GM23338 (cell line): ENCODE results near the gene RUFY1. TPM values are rescaled to one million over a fixed set of nuclear protein-coding genes. Genes with fewer than 3 reads are reported as not detected.

Experiments
- ATAC-seq: fragments of 200-7000 bp; cut with Tn5 transposase; 3 replicates; pipeline ENCODE4 v1.9.1; 2020
- DNase-seq: peaks from one replicate; pipeline ENCODE4 v3.0.0-alpha.2; 2015; ENCODE audit warnings: low spot score
- H2AFZ ChIP-seq: fragments of 200-600 bp; sonication (generic); 2 replicates; pipeline ENCODE4 v1.8.0; 2016; ENCODE audit warnings: antibody characterized with exemption, mild to moderate bottlenecking, moderate library complexity
- H3F3A ChIP-seq: fragments of 200-600 bp; sonication (generic); replicated peaks from 2 replicates; pipeline ENCODE4 v1.8.0; 2017; ENCODE audit warnings: antibody characterized with exemption, mixed run types, low read depth
- H3K27ac ChIP-seq: fragments of 200-600 bp; sonication (generic); 2 replicates; pipeline ENCODE4 v1.6.1; 2016; ENCODE audit warnings: low read depth
- H3K27me3 ChIP-seq: fragments of 200-600 bp; sonication (generic); 2 replicates; pipeline ENCODE4 v1.8.0; 2016; ENCODE audit warnings: mild to moderate bottlenecking, mixed run types, moderate library complexity; ENCODE audit not compliant: insufficient read depth
- H3K36me3 ChIP-seq: fragments of 200-600 bp; sonication (generic); 2 replicates; pipeline ENCODE4 v1.8.0; 2016; ENCODE audit warnings: mild to moderate bottlenecking; ENCODE audit not compliant: insufficient read depth
- H3K4me1 ChIP-seq: fragments of 200-600 bp; sonication (generic); 2 replicates; pipeline ENCODE4 v1.8.0; 2016; ENCODE audit warnings: mild to moderate bottlenecking, moderate library complexity; ENCODE audit not compliant: insufficient read depth
- H3K4me2 ChIP-seq: fragments of 200-600 bp; sonication (generic); 2 replicates; pipeline ENCODE4 v1.7.1; 2017; ENCODE audit warnings: mixed run types
- H3K4me3 ChIP-seq: fragments of 200-600 bp; sonication (generic); 2 replicates; pipeline ENCODE4 v1.6.1; 2016; ENCODE audit warnings: mixed run types
- H3K79me2 ChIP-seq: fragments of 200-600 bp; sonication (generic); replicated peaks from 2 replicates; pipeline ENCODE4 v1.8.0; 2017; ENCODE audit warnings: mild to moderate bottlenecking; ENCODE audit not compliant: insufficient read depth
- H3K9me2 ChIP-seq: fragments of 200-600 bp; sonication (generic); 2 replicates; pipeline ENCODE4 v1.8.0; 2017; ENCODE audit not compliant: insufficient read depth
- H4K20me1 ChIP-seq: fragments of 200-600 bp; sonication (generic); replicated peaks from 2 replicates; pipeline ENCODE4 v1.8.0; 2017; ENCODE audit warnings: mild to moderate bottlenecking; ENCODE audit not compliant: insufficient read depth
- H3K27ac Mint-ChIP-seq: 2 replicates; pipeline ENCODE4 v1.8.0; 2020; ENCODE audit warnings: inconsistent platforms, mild to moderate bottlenecking, moderate library complexity, mixed read lengths
- H3K27me3 Mint-ChIP-seq: 3 replicates; pipeline ENCODE4 v1.8.0; 2022; ENCODE audit warnings: low read depth, mild to moderate bottlenecking, moderate library complexity, mixed read lengths, inconsistent platforms; ENCODE audit not compliant: insufficient read depth, poor library complexity
- H3K36me3 Mint-ChIP-seq: 3 replicates; pipeline ENCODE4 v1.8.0; 2021; ENCODE audit warnings: low read depth, mild to moderate bottlenecking, inconsistent platforms, moderate library complexity, mixed read lengths
- H3K4me1 Mint-ChIP-seq: 3 replicates; pipeline ENCODE4 v1.8.0; 2020; ENCODE audit warnings: mild to moderate bottlenecking, inconsistent platforms, mixed read lengths
- H3K4me3 Mint-ChIP-seq: 3 replicates; pipeline ENCODE4 v1.8.0; 2021; ENCODE audit warnings: moderate library complexity, mild to moderate bottlenecking, inconsistent platforms, mixed read lengths
- H3K9me3 Mint-ChIP-seq: 3 replicates; pipeline ENCODE4 v1.8.0; 2020; ENCODE audit warnings: moderate library complexity, mild to moderate bottlenecking, inconsistent platforms, mixed read lengths
- ETS1 ChIP-seq: IDR thresholded peaks from 2 replicates; pipeline ENCODE4 v1.6.1; 2016; ENCODE audit warnings: antibody characterized with exemption
- EZH2 ChIP-seq: fragments of 200-600 bp; sonication (generic); IDR thresholded peaks from one replicate; pipeline ENCODE4 v1.8.0; 2017; ENCODE audit warnings: antibody characterized with exemption, mild to moderate bottlenecking, low read depth; ENCODE audit not compliant: unreplicated experiment
- JUNB ChIP-seq: IDR thresholded peaks from one replicate; pipeline ENCODE4 v1.6.1; 2016; ENCODE audit warnings: antibody characterized with exemption; ENCODE audit not compliant: unreplicated experiment
- NANOG ChIP-seq: IDR thresholded peaks from 2 replicates; pipeline ENCODE4 v1.6.1; 2016; ENCODE audit warnings: antibody characterized with exemption, borderline replicate concordance
- REST ChIP-seq: IDR thresholded peaks from one replicate; pipeline ENCODE4 v1.6.1; 2018; ENCODE audit warnings: antibody characterized with exemption; ENCODE audit not compliant: unreplicated experiment
- STAT1 ChIP-seq: IDR thresholded peaks from one replicate; pipeline ENCODE4 v1.6.1; 2016; ENCODE audit warnings: antibody characterized with exemption; ENCODE audit not compliant: unreplicated experiment
- ZNF114 ChIP-seq: fragments of 250-450 bp; sonication (Bioruptor Pico); IDR thresholded peaks from 2 replicates; pipeline ENCODE4 v1.5.0; 2020; ENCODE audit warnings: mild to moderate bottlenecking, moderate library complexity
- ZNF331 ChIP-seq: fragments of 250-450 bp; sonication (Bioruptor Pico); IDR thresholded peaks from 2 replicates; pipeline ENCODE4 v1.5.0; 2020; ENCODE audit warnings: low read depth, mild to moderate bottlenecking, moderate library complexity
- ZNF462 ChIP-seq: fragments of 250-450 bp; sonication (Bioruptor Pico); IDR thresholded peaks from 2 replicates; pipeline ENCODE4 v1.5.0; 2020; ENCODE audit warnings: mild to moderate bottlenecking, moderate library complexity
- polyA plus RNA-seq: library from polyadenylated mRNA; unstranded; fragments of >200 nt; fragmentation: Nextera tagmentation; extraction: Ambion mirVana; gene quantifications from 2 replicates; pipeline ENCODE4 v1.2.1, GENCODE V29; 2016
- total RNA-seq: library from RNA; depleted of rRNA; stranded (reverse); fragments of >200 nt; shearing (Covaris generic); gene quantifications from 2 replicates; pipeline ENCODE4 v1.2.3, GENCODE V29; 2014

The RUFY1 gene
- total and polyA plus RNA-seq, 2 experiments from 2014 or later, result 25.3 to 31.6 TPM

GRCh38 chr5:179601871-179602625 lies 51.7 kb downstream of the RUFY1 start (continued):
- TF ChIP-seq ZNF462, result no peak
- no peak for TF ChIP-seq ZNF331 (CRISPR knock-in tag)

GRCh38 chr5:179603308-179603707 lies 53.0 kb downstream of the RUFY1 start:
- ATAC-seq (no peak), DNase-seq (no peak)
- peaks cover 82% of the 10 kb centered on the region for H3K36me3 Mint-ChIP-seq
- no peak overlapping the region for H3K27ac Mint-ChIP-seq
- H3K27me3 Mint-ChIP-seq, result peaks cover 35% of the 10 kb centered on the region
- Histone ChIP-seq H3K4me1 (no peaks in the 10 kb centered on the region), H3K27ac (no peak overlapping the region), H3K4me3 (no peak overlapping the region), H3K36me3 (peaks cover 23% of the 10 kb centered on the region), H3K79me2 (no peaks in the 10 kb centered on the region; the same call in 1 of the 2 replicates), H3K4me2 (no peak overlapping the region), H4K20me1 (no peaks in the 10 kb centered on the region; the same call in 1 of the 2 replicates), H3K9me2 (no peaks in the 10 kb centered on the region), H3K27me3 (no peaks in the 10 kb centered on the region), H2AFZ (no peak overlapping the region), H3F3A (peaks cover 18% of the 10 kb centered on the region; the same call in 1 of the 2 replicates)
- no peaks in the 10 kb centered on the region; the same call in 2 of the 3 replicates for H3K9me3 Mint-ChIP-seq
- no peaks in the 10 kb centered on the region for H3K4me1 Mint-ChIP-seq
- no peak for TF ChIP-seq REST
- TF ChIP-seq EZH2, result no peak
- no peak for TF ChIP-seq JUNB
- no peak for TF ChIP-seq NANOG
- no peak for TF ChIP-seq STAT1
- no peak for TF ChIP-seq ZNF331 (CRISPR knock-in tag)
- no peak for TF ChIP-seq ZNF114 (CRISPR knock-in tag)
- TF ChIP-seq ETS1, result no peak
- H3K4me3 Mint-ChIP-seq, result no peak overlapping the region
